ENCODE results near the gene METTL24. TPM values are rescaled to one million over a fixed set of nuclear protein-coding genes. Genes with fewer than 3 reads are reported as not detected.

Gene METTL24
- total and polyA plus RNA-seq, 2 of the 13 experiments (the other 11 are each of a cell fraction or from before 2014, with no cell fraction given) = not detected

DNA sequence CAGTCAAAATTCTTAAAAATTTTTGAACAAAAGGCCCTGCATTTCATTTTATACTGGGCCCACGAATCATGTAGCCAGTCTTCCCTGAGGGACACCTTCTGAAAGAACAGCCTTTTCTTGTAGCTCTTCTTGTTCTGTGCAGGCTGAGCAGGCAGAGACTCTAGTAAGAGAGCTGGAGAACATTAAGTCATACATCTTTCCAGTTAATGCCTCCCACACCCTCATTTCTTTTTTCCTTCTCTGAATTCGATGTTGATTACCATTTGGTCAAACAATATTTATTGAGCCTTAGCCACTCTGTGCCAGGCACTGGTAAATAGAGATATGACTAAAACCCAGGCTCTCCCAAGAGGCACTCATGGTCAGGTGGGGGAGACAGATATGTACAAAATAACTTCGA is 33.6 kb downstream of the METTL24 start (continued):
- TF ChIP-seq STAT5B (CRISPR knock-in tag; IDR thresholded peaks at IDR 0.05) (no peak), RFX5 (IDR thresholded peaks at IDR 0.05; ENCODE audit: low read depth, low read length) (no peak)

- no peaks in the 10 kb centered on the region for H4K20me1 ChIP-seq (ENCODE audit: insufficient read depth, low read length)
- intact Hi-C loops (cut with micrococcal nuclease; ENCODE audit: unreplicated experiment) = no loop called here
- in situ Hi-C loops (cut with HindIII; ENCODE audit: extremely low pct_ligation_motif_present, low pct_unique_long_range_greater_than_20kb) = no loop called here
- H3K9me3 ChIP-seq (ENCODE audit: low read length) = no peaks in the 10 kb centered on the region
- peaks cover 0 to 18% of the 10 kb centered on the region in 2 experiments; a peak in 2 of 5 replicates for H3K27me3 ChIP-seq (ENCODE audit: control insufficient read depth in 1 of 2, insufficient read depth in 2 of 2, low read length in 2 of 2)
- no TSS peak for BruUV-seq (replicated peaks)
- ChIA-PET CTCF (ENCODE audit: low intra/inter-chr PET ratio, low total read pairs) (no interaction called here), POLR2A (no interaction called here)
- FAIRE-seq (no peak), DNase-seq (ENCODE audit: low spot score) (no peak), ATAC-seq (peak; percentile 18; the same call in 2 of the 3 replicates)
- H3K4me1 ChIP-seq (ENCODE audit: insufficient read depth, low read length) = peaks cover 28% of the 10 kb centered on the region
- no peak overlapping the region for H3K4me3 ChIP-seq (replicated peaks in 1 of 3; ENCODE audit: insufficient read depth in 1 of 3, low read depth in 2 of 3, low read length in 3 of 3)
- no peak overlapping the region for H2AFZ ChIP-seq (ENCODE audit: low read length)
- no peak overlapping the region for H3K9ac ChIP-seq (ENCODE audit: insufficient read depth, low read depth, low read length)
- no peaks in the 10 kb centered on the region for H3K36me3 ChIP-seq (replicated peaks in 1 of 2; ENCODE audit: control insufficient read depth in 1 of 2, insufficient read depth in 2 of 2, low read length in 2 of 2)
- no peaks in the 10 kb centered on the region for H3K79me2 ChIP-seq (ENCODE audit: insufficient read depth, low read length)
- H3K4me2 ChIP-seq (ENCODE audit: low read depth, low read length) = peak overlapping the region; percentile 4
- WGBS (ENCODE audit: low lambda C conversion rate) = 47% methylated on average over 4 of the region's 4 CpGs
- no peak overlapping the region for H3K27ac ChIP-seq (ENCODE audit: extremely low read length, insufficient read depth, low read length)
- TF ChIP-seq, protein P1, sequence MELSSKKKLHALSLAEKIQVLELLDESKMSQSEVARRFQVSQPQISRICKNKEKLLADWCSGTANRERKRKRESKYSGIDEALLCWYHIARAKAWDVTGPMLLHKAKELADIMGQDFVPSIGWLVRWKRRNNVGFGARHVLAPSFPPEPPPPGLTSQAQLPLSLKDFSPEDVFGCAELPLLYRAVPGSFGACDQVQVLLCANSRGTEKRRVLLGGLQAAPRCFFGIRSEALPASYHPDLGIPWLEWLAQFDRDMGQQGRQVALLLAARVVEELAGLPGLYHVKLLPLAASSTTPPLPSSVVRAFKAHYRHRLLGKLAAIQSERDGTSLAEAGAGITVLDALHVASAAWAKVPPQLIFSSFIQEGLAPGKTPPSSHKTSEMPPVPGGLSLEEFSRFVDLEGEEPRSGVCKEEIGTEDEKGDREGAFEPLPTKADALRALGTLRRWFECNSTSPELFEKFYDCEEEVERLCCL (CRISPR knock-in tag; IDR thresholded peaks at IDR 0.05; ENCODE audit: borderline replicate concordance) = no peak
- no peak for TF ChIP-seq ATF4 (CRISPR knock-in tag; IDR thresholded peaks at IDR 0.05)
- TF ChIP-seq GMEB1 (CRISPR knock-in tag; IDR thresholded peaks at IDR 0.05; ENCODE audit: borderline replicate concordance) = no peak
- TF ChIP-seq, protein P2, sequence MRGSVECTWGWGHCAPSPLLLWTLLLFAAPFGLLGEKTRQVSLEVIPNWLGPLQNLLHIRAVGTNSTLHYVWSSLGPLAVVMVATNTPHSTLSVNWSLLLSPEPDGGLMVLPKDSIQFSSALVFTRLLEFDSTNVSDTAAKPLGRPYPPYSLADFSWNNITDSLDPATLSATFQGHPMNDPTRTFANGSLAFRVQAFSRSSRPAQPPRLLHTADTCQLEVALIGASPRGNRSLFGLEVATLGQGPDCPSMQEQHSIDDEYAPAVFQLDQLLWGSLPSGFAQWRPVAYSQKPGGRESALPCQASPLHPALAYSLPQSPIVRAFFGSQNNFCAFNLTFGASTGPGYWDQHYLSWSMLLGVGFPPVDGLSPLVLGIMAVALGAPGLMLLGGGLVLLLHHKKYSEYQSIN (CRISPR knock-in tag; IDR thresholded peaks at IDR 0.05; ENCODE audit: borderline replicate concordance) = no peak
- TF ChIP-seq RAD21 (CRISPR knock-in tag; IDR thresholded peaks at IDR 0.05) = no peak
- TF ChIP-seq ZNF878 (CRISPR knock-in tag; IDR thresholded peaks at IDR 0.05) = no peak
- TF ChIP-seq RNF219 (CRISPR knock-in tag; IDR thresholded peaks at IDR 0.05) = no peak
- TF ChIP-seq, protein P3, sequence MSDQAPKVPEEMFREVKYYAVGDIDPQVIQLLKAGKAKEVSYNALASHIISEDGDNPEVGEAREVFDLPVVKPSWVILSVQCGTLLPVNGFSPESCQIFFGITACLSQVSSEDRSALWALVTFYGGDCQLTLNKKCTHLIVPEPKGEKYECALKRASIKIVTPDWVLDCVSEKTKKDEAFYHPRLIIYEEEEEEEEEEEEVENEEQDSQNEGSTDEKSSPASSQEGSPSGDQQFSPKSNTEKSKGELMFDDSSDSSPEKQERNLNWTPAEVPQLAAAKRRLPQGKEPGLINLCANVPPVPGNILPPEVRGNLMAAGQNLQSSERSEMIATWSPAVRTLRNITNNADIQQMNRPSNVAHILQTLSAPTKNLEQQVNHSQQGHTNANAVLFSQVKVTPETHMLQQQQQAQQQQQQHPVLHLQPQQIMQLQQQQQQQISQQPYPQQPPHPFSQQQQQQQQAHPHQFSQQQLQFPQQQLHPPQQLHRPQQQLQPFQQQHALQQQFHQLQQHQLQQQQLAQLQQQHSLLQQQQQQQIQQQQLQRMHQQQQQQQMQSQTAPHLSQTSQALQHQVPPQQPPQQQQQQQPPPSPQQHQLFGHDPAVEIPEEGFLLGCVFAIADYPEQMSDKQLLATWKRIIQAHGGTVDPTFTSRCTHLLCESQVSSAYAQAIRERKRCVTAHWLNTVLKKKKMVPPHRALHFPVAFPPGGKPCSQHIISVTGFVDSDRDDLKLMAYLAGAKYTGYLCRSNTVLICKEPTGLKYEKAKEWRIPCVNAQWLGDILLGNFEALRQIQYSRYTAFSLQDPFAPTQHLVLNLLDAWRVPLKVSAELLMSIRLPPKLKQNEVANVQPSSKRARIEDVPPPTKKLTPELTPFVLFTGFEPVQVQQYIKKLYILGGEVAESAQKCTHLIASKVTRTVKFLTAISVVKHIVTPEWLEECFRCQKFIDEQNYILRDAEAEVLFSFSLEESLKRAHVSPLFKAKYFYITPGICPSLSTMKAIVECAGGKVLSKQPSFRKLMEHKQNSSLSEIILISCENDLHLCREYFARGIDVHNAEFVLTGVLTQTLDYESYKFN (CRISPR knock-in tag; conservative IDR thresholded peaks at IDR 0.05) = no peak
- no peak for TF ChIP-seq STAT5B (CRISPR knock-in tag; IDR thresholded peaks at IDR 0.05)
- TF ChIP-seq ZNF335 (CRISPR knock-in tag; IDR thresholded peaks at IDR 0.05) = no peak
These were observed 34.9 kb downstream of the METTL24 start for GRCh38 chr6:110323258-110323657.

Measured in HepG2 (cell line).